ENCODE data around the gene LHX6. TPM values are rescaled to one million over a fixed set of nuclear protein-coding genes. Genes with fewer than 3 reads are reported as not detected.

LHX6 gene
- total RNA-seq, 3 donors from 2014 or later: 2.0 to 5.1 (median 2.3) TPM

GRCh38 chr9:122232796-122233306 lies 4.1 kb upstream of the LHX6 start:
- TF ChIP-seq CTCF (IDR thresholded peaks at IDR 0.05): no peak
- no peak for DNase-seq
- intact Hi-C loops (cut with DNase I, micrococcal nuclease): no loop called here

GRCh38 chr9:122229485-122229837 lies 704 bp upstream of the LHX6 start:
- H3K4me3 ChIP-seq: no peak overlapping the region
- H3K36me3 ChIP-seq (ENCODE audit: low read depth): no peaks in the 10 kb centered on the region
- H3K4me1 ChIP-seq (ENCODE audit: low read depth): peaks cover 15% of the 10 kb centered on the region
- ATAC-seq (no peak), DNase-seq (no peak)
- intact Hi-C loops (cut with DNase I, micrococcal nuclease): loop anchor here in 1 of 2 donors (10.0 kb wide), 1 partner anchor 55 kb away; no protein-coding TSS in a partner anchor
- H3K9me3 ChIP-seq: no peaks in the 10 kb centered on the region
- TF ChIP-seq CTCF (IDR thresholded peaks at IDR 0.05): no peak

More at GRCh38 chr9:122232796-122233306, 4.1 kb upstream of the LHX6 start:
- no peak for ATAC-seq
- Histone ChIP-seq H3K4me1 (ENCODE audit: low read depth) (peaks cover 10% of the 10 kb centered on the region), H3K36me3 (ENCODE audit: low read depth) (no peaks in the 10 kb centered on the region), H3K9me3 (no peaks in the 10 kb centered on the region), H3K4me3 (no peak overlapping the region)

GRCh38 chr9:122228191-122228567 lies 578 bp downstream of the LHX6 start:
- H3K36me3 ChIP-seq (ENCODE audit: low read depth): no peaks in the 10 kb centered on the region
- no peak overlapping the region for H3K4me3 ChIP-seq
- intact Hi-C loops (cut with DNase I, micrococcal nuclease): loop anchor here in 1 of 2 donors (10.0 kb wide), 1 partner anchor 57 kb away; no protein-coding TSS in a partner anchor
- H3K4me1 ChIP-seq (ENCODE audit: low read depth): peaks cover 15% of the 10 kb centered on the region
- DNase-seq (no peak), ATAC-seq (no peak)
- TF ChIP-seq CTCF (IDR thresholded peaks at IDR 0.05): no peak
- H3K9me3 ChIP-seq: no peaks in the 10 kb centered on the region

- H3K4me3 ChIP-seq: no peak overlapping the region
- intact Hi-C loops (cut with DNase I, micrococcal nuclease): loop anchor here in 1 of 2 donors (10.0 kb wide), 1 partner anchor 57 kb away; no protein-coding TSS in a partner anchor
- ATAC-seq: no peak
Observed at GRCh38 chr9:122227575-122227900, 1.2 kb downstream of the LHX6 start.

GRCh38 chr9:122226758-122227574 lies 1.8 kb downstream of the LHX6 start:
- H3K4me3 ChIP-seq: no peak overlapping the region
- no peaks in the 10 kb centered on the region for H3K9me3 ChIP-seq
- peaks cover 15% of the 10 kb centered on the region for H3K4me1 ChIP-seq (ENCODE audit: low read depth)
- ATAC-seq: peak; percentile 10
- no peaks in the 10 kb centered on the region for H3K36me3 ChIP-seq (ENCODE audit: low read depth)
- intact Hi-C loops (cut with DNase I, micrococcal nuclease): loop anchor here in 1 of 2 donors (10.0 kb wide), 1 partner anchor 58 kb away; no protein-coding TSS in a partner anchor
- no peak for DNase-seq
- TF ChIP-seq CTCF (IDR thresholded peaks at IDR 0.05): no peak

More at GRCh38 chr9:122227575-122227900, 1.2 kb downstream of the LHX6 start:
- Histone ChIP-seq H3K36me3 (ENCODE audit: low read depth) (no peaks in the 10 kb centered on the region), H3K9me3 (no peaks in the 10 kb centered on the region), H3K4me1 (ENCODE audit: low read depth) (peaks cover 15% of the 10 kb centered on the region)
- no peak for TF ChIP-seq CTCF (IDR thresholded peaks at IDR 0.05)
- no peak for DNase-seq
